Stimulated activated CD8-positive, alpha-beta memory T cell treated with anti-CD3 and anti-CD28 coated beads, Interleukin-4, amount 100 ng/mL, for 24 hours (primary cell): ENCODE measurements around the gene MPND.
"Not testable (repeated sequence)": the region's sequence is repeated elsewhere in the genome, so short reads cannot be mapped to it uniquely, and the experiment has no call there.

Experiments
- DNase-seq: peaks from one replicate; pipeline ENCODE4 v3.0.0-alpha.2; 2020; ENCODE audit warnings: low read depth

Gene MPND

GRCh38 chr19:4347521-4347920, 4.2 kb downstream of the MPND start:
- no peak for DNase-seq

GRCh38 chr19:4349225-4349624, 5.9 kb downstream of the MPND start:
- DNase-seq: not testable (repeated sequence)

GRCh38 chr19:4350111-4350510, 6.7 kb downstream of the MPND start:
- no peak for DNase-seq

GRCh38 chr19:4350726-4351125, 7.4 kb downstream of the MPND start:
- no peak for DNase-seq

GRCh38 chr19:4352701-4353121, 9.3 kb downstream of the MPND start:
- DNase-seq: peak; percentile 40

- DNase-seq: no peak
Measured at GRCh38 chr19:4354282-4354681, 10.9 kb downstream of the MPND start.

GRCh38 chr19:4354897-4355296, 11.5 kb downstream of the MPND start:
- DNase-seq: no peak

- DNase-seq: no peak
Measured at GRCh38 chr19:4357095-4357797, 13.9 kb downstream of the MPND start.

- no peak for DNase-seq
Measured at GRCh38 chr19:4357921-4358326, 14.6 kb downstream of the MPND start.

GRCh38 chr19:4358709-4359626, 15.6 kb downstream of the MPND start:
- DNase-seq: no peak

- no peak for DNase-seq
Measured at GRCh38 chr19:4359627-4360000, 16.3 kb downstream of the MPND start.

GRCh38 chr19:4360081-4360569, 16.8 kb downstream of the MPND start:
- no peak for DNase-seq

- DNase-seq: no peak
Measured at GRCh38 chr19:4360641-4361151, 17.3 kb downstream of the MPND start.

GRCh38 chr19:4361152-4362046, 18.0 kb downstream of the MPND start:
- no peak for DNase-seq

GRCh38 chr19:4362101-4362828, 18.9 kb downstream of the MPND start:
- DNase-seq: no peak

- no peak for DNase-seq
Measured at GRCh38 chr19:4362831-4363545, 19.6 kb downstream of the MPND start.

GRCh38 chr19:4363571-4364304, 20.4 kb downstream of the MPND start:
- no peak for DNase-seq

GRCh38 chr19:4365341-4365740, 22.0 kb downstream of the MPND start:
- DNase-seq: no peak

- no peak for DNase-seq
Measured at GRCh38 chr19:4365791-4366665, 22.7 kb downstream of the MPND start.
